Measurements from ENCODE around the gene COL20A1. TPM values are rescaled to one million over a fixed set of nuclear protein-coding genes. Genes with fewer than 3 reads are reported as not detected.

COL20A1 gene
- total and polyA plus RNA-seq, 7 experiments from 2014 or later: 0.08 TPM; not detected in 6

DNA sequence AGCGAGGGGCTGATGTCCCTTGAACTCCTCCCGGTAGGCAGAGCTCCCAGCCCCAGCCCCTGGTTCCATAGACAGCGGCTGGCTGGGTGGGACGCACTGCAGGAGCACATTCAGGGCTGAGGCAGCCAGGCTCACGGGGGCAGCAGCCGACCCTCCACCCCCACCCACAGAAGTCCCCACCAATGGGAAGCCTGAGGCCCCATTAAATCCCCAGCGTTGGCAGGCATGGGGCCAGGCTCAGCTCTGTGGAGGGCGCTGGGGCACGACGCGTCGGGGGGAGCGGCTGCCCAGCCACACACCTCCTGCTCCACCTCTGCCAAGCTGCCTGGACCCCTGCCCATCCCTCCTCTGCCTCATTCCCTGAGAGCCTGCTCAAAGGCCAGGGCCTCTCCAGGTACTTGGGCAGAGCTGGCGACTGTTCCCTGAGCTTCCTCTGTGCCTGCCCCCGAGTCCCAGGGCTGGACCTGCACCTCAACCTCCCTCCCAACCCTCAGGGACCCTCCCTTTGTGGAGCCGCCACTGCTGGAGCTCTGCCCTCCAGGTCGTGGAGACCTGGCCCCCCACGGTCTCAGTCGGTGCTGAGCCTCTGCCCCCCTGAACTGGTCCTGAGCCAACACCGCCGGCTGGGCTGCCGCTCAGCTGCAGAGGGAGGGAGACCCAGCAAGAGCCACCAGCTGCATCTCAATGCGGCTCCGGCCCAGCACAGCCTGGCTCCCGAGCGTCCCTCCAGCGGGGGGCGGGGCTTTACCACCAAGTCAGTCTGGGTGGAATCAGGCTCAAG lies 59.0 kb downstream of the COL20A1 start:
- Mint-ChIP-seq H3K27ac (no peak overlapping the region), H3K36me3 (peaks cover 0 to 3% (median 0%) of the 10 kb centered on the region in 5 donors), H3K4me1 (no peaks in the 10 kb centered on the region), H3K27me3 (peaks cover 0 to 7% (median 0%) of the 10 kb centered on the region in 5 donors), H3K9me3 (peaks cover 0 to 12% (median 0%) of the 10 kb centered on the region in 11 donors), H3K4me3 (no peak overlapping the region)
- no peak overlapping the region for H3K4me3 ChIP-seq (ENCODE audit: low read length)
- ChIA-PET POLR2A (no interaction called here), CTCF (no interaction called here)
- intact Hi-C loops (cut with micrococcal nuclease): no loop called here
- no peak for ATAC-seq
- DNase-seq: no peak
- no peaks in the 10 kb centered on the region for H3K9me3 ChIP-seq (ENCODE audit: control insufficient read depth in 2 of 3, low read length in 3 of 3)
- H3K27ac ChIP-seq (ENCODE audit: low read depth, low read length): no peak overlapping the region
- H3K36me3 ChIP-seq (ENCODE audit: control insufficient read depth in 2 of 3, insufficient read depth in 3 of 3, low read length in 3 of 3): no peaks in the 10 kb centered on the region
- no peaks in the 10 kb centered on the region for H3K4me1 ChIP-seq (ENCODE audit: control insufficient read depth in 2 of 2, insufficient read depth in 2 of 2, low read length in 2 of 2)
- no peaks in the 10 kb centered on the region for H3K27me3 ChIP-seq (ENCODE audit: control insufficient read depth in 2 of 2, insufficient read depth in 2 of 2, low read length in 2 of 2)

DNA sequence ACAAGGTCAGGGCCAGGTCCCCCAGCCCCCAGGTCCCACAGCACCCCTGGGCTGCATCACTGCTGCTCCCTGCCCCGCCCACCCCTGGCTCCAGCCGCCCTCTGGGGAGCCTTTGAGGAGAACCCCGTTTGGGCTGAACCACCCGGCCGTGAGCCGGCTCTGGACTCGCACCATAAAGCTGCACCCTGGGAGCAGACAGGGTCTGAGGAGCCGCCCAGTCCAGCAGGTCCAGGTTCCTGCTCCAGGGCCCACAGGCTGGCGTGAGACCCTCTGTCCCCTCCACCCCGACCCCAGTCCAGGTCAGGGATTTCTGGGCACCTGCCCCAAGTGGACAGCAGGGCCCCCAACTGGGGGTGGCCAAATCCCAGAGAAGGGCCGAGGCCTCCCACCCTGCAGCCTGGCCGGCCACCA lies 59.8 kb downstream of the COL20A1 start:
- no peaks in the 10 kb centered on the region for H3K27me3 ChIP-seq (ENCODE audit: control insufficient read depth in 2 of 2, insufficient read depth in 2 of 2, low read length in 2 of 2)
- no peak overlapping the region for H3K4me3 ChIP-seq (ENCODE audit: low read length)
- H3K27ac ChIP-seq (ENCODE audit: low read depth, low read length): no peak overlapping the region
- intact Hi-C loops (cut with micrococcal nuclease): no loop called here
- Mint-ChIP-seq H3K9me3 (peaks cover 0 to 12% (median 0%) of the 10 kb centered on the region in 11 donors), H3K4me1 (no peaks in the 10 kb centered on the region), H3K4me3 (no peak overlapping the region), H3K27ac (no peak overlapping the region), H3K36me3 (peaks cover 0 to 3% (median 0%) of the 10 kb centered on the region in 5 donors), H3K27me3 (peaks cover 0 to 7% (median 0%) of the 10 kb centered on the region in 5 donors)
- CTCF ChIA-PET: no interaction called here
- H3K9me3 ChIP-seq (ENCODE audit: control insufficient read depth in 2 of 3, low read length in 3 of 3): no peaks in the 10 kb centered on the region
- H3K4me1 ChIP-seq (ENCODE audit: control insufficient read depth in 2 of 2, insufficient read depth in 2 of 2, low read length in 2 of 2): no peaks in the 10 kb centered on the region
- no peaks in the 10 kb centered on the region for H3K36me3 ChIP-seq (ENCODE audit: control insufficient read depth in 2 of 3, insufficient read depth in 3 of 3, low read length in 3 of 3)
- POLR2A ChIA-PET: no interaction called here
- DNase-seq: no peak
- no peak for ATAC-seq

DNA sequence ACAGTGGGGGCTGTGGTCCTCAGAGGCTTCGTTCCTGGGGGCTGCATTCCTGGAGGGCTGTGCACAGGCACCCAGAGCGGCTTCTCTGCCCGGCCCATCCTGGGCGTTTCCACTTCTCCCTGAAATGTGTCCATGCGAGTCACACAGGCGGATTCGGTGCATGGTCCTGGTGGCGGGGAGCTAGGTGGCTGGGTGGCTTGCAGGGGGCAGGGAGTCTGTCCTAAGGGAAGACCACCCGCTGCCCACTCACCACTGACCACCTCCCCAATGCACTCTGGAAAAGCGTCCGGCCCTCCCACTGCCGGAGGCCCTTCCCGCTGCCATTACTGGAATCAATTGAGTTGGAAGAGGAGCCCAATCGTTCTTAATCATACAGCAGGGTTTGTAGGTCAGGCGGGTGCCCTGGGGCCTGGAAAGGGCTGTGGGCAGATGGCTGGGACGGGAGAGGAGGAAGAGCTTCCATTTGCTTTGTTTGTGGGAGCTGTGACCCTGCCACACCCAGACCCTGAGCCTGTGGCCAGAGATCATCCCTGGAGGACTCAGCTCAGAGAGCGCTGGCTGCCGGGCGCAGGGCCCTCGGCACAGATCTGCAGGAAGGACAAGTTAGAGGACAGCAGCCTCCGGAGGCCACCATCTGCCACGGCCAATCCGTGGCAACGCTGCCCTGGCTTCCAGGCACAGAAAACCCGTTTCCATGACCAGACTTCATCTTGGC lies 61.8 kb downstream of the COL20A1 start:
- Histone ChIP-seq H3K27ac (ENCODE audit: low read depth, low read length) (no peak overlapping the region), H3K4me1 (ENCODE audit: control insufficient read depth in 2 of 2, insufficient read depth in 2 of 2, low read length in 2 of 2) (no peaks in the 10 kb centered on the region), H3K4me3 (ENCODE audit: low read length) (no peak overlapping the region), H3K36me3 (ENCODE audit: control insufficient read depth in 2 of 3, insufficient read depth in 3 of 3, low read length in 3 of 3) (no peaks in the 10 kb centered on the region), H3K9me3 (ENCODE audit: control insufficient read depth in 2 of 3, low read length in 3 of 3) (no peaks in the 10 kb centered on the region), H3K27me3 (ENCODE audit: control insufficient read depth in 2 of 2, insufficient read depth in 2 of 2, low read length in 2 of 2) (no peaks in the 10 kb centered on the region)
- no peak for ATAC-seq
- ChIA-PET CTCF (no interaction called here), POLR2A (no interaction called here)
- Mint-ChIP-seq H3K9me3 (peaks cover 0 to 12% (median 0%) of the 10 kb centered on the region in 11 donors), H3K27ac (peak overlapping the region in 1 of 9 donors; percentile 60), H3K27me3 (peaks cover 0 to 13% (median 2%) of the 10 kb centered on the region in 5 donors), H3K4me3 (no peak overlapping the region), H3K4me1 (peaks cover 0 to 2% (median 0%) of the 10 kb centered on the region in 7 donors), H3K36me3 (peaks cover 0 to 3% (median 0%) of the 10 kb centered on the region in 5 donors)
- DNase-seq: no peak
- intact Hi-C loops (cut with micrococcal nuclease): no loop called here

DNA sequence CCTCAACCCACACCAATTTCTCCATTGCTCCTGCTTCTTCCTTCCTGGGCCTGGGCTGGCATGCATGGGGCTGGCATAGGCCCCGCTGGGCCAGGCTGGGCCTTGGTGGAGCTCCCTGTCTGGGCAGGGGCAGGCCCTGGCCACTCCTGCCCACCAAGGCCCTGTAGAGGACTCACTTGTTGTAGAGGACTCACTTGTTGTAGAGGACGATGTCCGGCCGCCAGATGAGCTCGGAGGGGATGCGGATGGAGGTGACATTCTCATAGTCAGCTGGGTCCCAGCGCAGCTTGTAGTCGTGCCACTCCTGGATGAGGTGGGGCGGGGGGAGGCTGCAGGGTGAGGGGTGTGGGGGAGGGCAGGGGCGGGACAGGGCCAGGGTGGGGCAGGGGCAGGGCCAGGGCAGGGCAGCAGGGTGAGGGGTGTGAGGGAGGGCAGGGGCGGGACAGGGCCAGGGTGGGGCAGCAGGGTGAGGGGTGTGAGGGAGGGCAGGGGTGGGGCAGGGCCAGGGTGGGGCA lies 62.9 kb downstream of the COL20A1 start:
- no peaks in the 10 kb centered on the region for H3K36me3 Mint-ChIP-seq
- peaks cover 0 to 13% (median 4%) of the 10 kb centered on the region in 5 donors for H3K27me3 Mint-ChIP-seq
- no peak overlapping the region for H3K27ac Mint-ChIP-seq
- H3K9me3 Mint-ChIP-seq: peaks cover 0 to 5% (median 0%) of the 10 kb centered on the region in 11 donors
- Histone ChIP-seq H3K36me3 (ENCODE audit: control insufficient read depth in 2 of 3, insufficient read depth in 3 of 3, low read length in 3 of 3) (no peaks in the 10 kb centered on the region), H3K27me3 (ENCODE audit: control insufficient read depth in 2 of 2, insufficient read depth in 2 of 2, low read length in 2 of 2) (no peaks in the 10 kb centered on the region), H3K4me1 (ENCODE audit: control insufficient read depth in 2 of 2, insufficient read depth in 2 of 2, low read length in 2 of 2) (no peaks in the 10 kb centered on the region), H3K4me3 (ENCODE audit: low read length) (no peak overlapping the region), H3K27ac (ENCODE audit: low read depth, low read length) (no peak overlapping the region), H3K9me3 (ENCODE audit: control insufficient read depth in 2 of 3, low read length in 3 of 3) (no peaks in the 10 kb centered on the region)
- ATAC-seq (no peak), DNase-seq (no peak)
- CTCF ChIA-PET: no interaction called here
- intact Hi-C loops (cut with micrococcal nuclease): no loop called here
- no peak overlapping the region for H3K4me3 Mint-ChIP-seq
- peaks cover 0 to 2% (median 0%) of the 10 kb centered on the region in 7 donors for H3K4me1 Mint-ChIP-seq
- POLR2A ChIA-PET: no interaction called here

DNA sequence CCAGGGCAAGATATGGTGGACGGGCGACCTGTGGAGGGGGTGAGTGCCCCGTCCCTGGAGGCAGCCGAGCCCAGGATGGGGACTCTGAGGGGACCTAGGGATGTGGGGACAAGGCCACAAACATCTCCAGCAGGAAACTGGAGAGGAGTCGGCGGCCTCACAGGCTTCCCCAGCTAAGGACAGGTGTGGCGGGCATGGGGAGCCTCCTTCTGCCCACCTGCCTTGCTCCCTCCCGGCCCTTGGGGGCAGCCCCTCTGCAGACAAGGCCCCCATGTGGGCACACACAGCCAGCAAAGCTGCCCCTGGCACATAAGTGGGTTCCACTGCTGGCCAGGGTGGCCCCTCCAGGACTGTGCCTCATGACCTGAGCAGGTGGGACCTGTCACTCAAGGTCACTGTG lies 63.5 kb downstream of the COL20A1 start:
- Histone ChIP-seq H3K36me3 (ENCODE audit: control insufficient read depth in 2 of 3, insufficient read depth in 3 of 3, low read length in 3 of 3) (no peaks in the 10 kb centered on the region), H3K27me3 (ENCODE audit: control insufficient read depth in 2 of 2, insufficient read depth in 2 of 2, low read length in 2 of 2) (no peaks in the 10 kb centered on the region), H3K9me3 (ENCODE audit: control insufficient read depth in 2 of 3, low read length in 3 of 3) (no peaks in the 10 kb centered on the region), H3K4me1 (ENCODE audit: control insufficient read depth in 2 of 2, insufficient read depth in 2 of 2, low read length in 2 of 2) (no peaks in the 10 kb centered on the region), H3K27ac (ENCODE audit: low read depth, low read length) (no peak overlapping the region), H3K4me3 (ENCODE audit: low read length) (no peak overlapping the region)
- Mint-ChIP-seq H3K9me3 (no peaks in the 10 kb centered on the region), H3K4me1 (peaks cover 0 to 2% (median 0%) of the 10 kb centered on the region in 7 donors), H3K27me3 (peaks cover 0 to 13% (median 4%) of the 10 kb centered on the region in 5 donors), H3K4me3 (no peak overlapping the region), H3K27ac (no peak overlapping the region), H3K36me3 (no peaks in the 10 kb centered on the region)
- ChIA-PET POLR2A (no interaction called here), CTCF (no interaction called here)
- ATAC-seq (no peak), DNase-seq (no peak)
- intact Hi-C loops (cut with micrococcal nuclease): no loop called here

DNA sequence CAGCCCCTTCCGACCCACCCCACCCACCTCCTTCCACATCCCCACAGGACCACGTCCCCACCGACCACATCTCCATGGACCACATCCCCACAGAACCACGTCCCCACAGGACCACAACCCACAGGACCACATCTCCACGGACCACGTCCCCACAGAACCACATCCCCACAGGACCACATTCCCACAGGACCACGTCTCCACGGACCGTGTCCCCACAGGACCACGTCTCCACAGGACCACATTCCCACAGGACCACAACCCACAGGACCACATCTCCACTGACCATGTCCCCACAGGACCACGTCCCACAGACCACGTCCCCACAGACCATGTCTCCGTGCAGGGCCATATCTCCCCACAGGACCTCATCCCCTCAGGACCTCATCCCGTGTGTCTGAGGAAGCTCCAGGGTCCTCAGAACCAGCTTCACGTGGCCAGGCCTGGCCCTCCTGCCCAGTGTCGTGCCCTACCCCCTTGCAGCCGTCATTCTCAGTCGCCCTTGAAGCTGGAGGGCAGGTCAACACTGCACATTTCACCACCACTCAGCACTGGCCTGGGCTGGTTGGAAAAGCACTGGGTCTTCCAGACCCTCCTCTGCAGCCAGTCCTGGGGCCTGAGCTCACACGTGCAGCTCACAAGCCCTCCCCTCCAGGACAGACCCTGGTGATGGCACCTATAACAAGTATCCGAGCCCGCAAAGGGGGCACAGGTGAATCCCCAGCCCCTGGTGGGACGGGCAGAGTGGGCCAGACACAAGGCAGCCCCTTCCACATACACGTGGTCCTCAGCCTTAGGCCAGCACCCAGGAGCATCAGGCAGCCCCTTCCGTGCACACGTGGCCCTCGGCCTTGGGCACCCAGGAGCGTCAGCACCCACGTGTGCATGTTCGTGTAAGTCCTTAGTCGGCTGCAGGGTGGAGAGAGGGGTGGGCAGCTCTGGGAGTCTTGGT lies 64.2 kb downstream of the COL20A1 start:
- Mint-ChIP-seq H3K9me3 (no peaks in the 10 kb centered on the region), H3K4me3 (no peak overlapping the region), H3K27me3 (peaks cover under 1 to 14% (median 4%) of the 10 kb centered on the region in 5 donors), H3K27ac (no peak overlapping the region), H3K36me3 (no peaks in the 10 kb centered on the region), H3K4me1 (peaks cover 0 to 2% (median 0%) of the 10 kb centered on the region in 7 donors)
- no peak for ATAC-seq
- no peak overlapping the region for H3K27ac ChIP-seq (ENCODE audit: low read depth, low read length)
- no peak overlapping the region for H3K4me3 ChIP-seq (ENCODE audit: low read length)
- no peaks in the 10 kb centered on the region for H3K9me3 ChIP-seq (ENCODE audit: control insufficient read depth in 2 of 3, low read length in 3 of 3)
- no peaks in the 10 kb centered on the region for H3K4me1 ChIP-seq (ENCODE audit: control insufficient read depth in 2 of 2, insufficient read depth in 2 of 2, low read length in 2 of 2)
- H3K27me3 ChIP-seq (ENCODE audit: control insufficient read depth in 2 of 2, insufficient read depth in 2 of 2, low read length in 2 of 2): no peaks in the 10 kb centered on the region
- intact Hi-C loops (cut with micrococcal nuclease): no loop called here
- ChIA-PET CTCF (no interaction called here), POLR2A (interaction anchor here (0.6 kb wide), 1 partner anchor 442 kb away, joined by 3 read pairs; no protein-coding TSS in a partner anchor)
- no peak for DNase-seq
- no peaks in the 10 kb centered on the region for H3K36me3 ChIP-seq (ENCODE audit: control insufficient read depth in 2 of 3, insufficient read depth in 3 of 3, low read length in 3 of 3)

Measured in naive thymus-derived CD4-positive, alpha-beta T cell (primary cell).